HFFc6 (cell line): Measurements from ENCODE around the gene MAPK9. TPM values are rescaled to one million over a fixed set of nuclear protein-coding genes. Genes with fewer than 3 reads are reported as not detected.

Experiments used
- DNase-seq: peaks from one replicate; pipeline ENCODE4 v3.0.0-alpha.2; 2018
- H3K27ac Mint-ChIP-seq: 2 replicates; pipeline ENCODE4 v1.8.0; 2020; ENCODE audit warnings: mild to moderate bottlenecking, mixed read lengths
- H3K27me3 Mint-ChIP-seq: 2 replicates; pipeline ENCODE4 v1.8.0; 2021; ENCODE audit warnings: mild to moderate bottlenecking, moderate library complexity, mixed read lengths; ENCODE audit not compliant: insufficient read depth
- H3K36me3 Mint-ChIP-seq: 2 replicates; pipeline ENCODE4 v1.8.0; 2021; ENCODE audit warnings: low read depth, mixed read lengths
- H3K4me1 Mint-ChIP-seq: 2 replicates; pipeline ENCODE4 v1.8.0; 2020; ENCODE audit warnings: low read depth, mixed read lengths
- H3K4me3 Mint-ChIP-seq: 2 replicates; pipeline ENCODE4 v1.8.0; 2020; ENCODE audit warnings: mild to moderate bottlenecking, moderate library complexity, mixed read lengths
- H3K9me3 Mint-ChIP-seq: 2 replicates; pipeline ENCODE4 v1.8.0; 2020; ENCODE audit warnings: mild to moderate bottlenecking, mixed read lengths
- CTCF ChIP-seq: fragments of 200-600 bp; sonication (generic); IDR thresholded peaks from 2 replicates; pipeline ENCODE4 v1.5.0; 2021; ENCODE audit warnings: antibody characterized with exemption, mild to moderate bottlenecking
- total RNA-seq, 6 experiments: library from RNA; stranded (reverse); fragmentation: NEBNext Ultra II Directional; extraction: Animal tissue kit (Norgen Biotek cat#: 25700); gene quantifications; 2 replicates in 1 of 6; 3 replicates in 5 of 6; pipeline ENCODE4 v1.2.3, GENCODE V29; 2021

The MAPK9 gene
- total RNA-seq, 6 experiments from 2014 or later = 30.3 to 35.8 (median 33.6) TPM

- H3K27ac Mint-ChIP-seq = no peak overlapping the region
- H3K9me3 Mint-ChIP-seq = peaks cover 45% of the 10 kb centered on the region
- no peak overlapping the region for H3K4me3 Mint-ChIP-seq
- no peak for TF ChIP-seq CTCF
- H3K27me3 Mint-ChIP-seq = peaks cover 3% of the 10 kb centered on the region; the same call in 1 of the 2 replicates
- H3K4me1 Mint-ChIP-seq = no peaks in the 10 kb centered on the region
- DNase-seq = no peak
- peaks cover 2% of the 10 kb centered on the region; the same call in 1 of the 2 replicates for H3K36me3 Mint-ChIP-seq
Observed at GRCh38 chr5:180197016-180197702, 94.7 kb downstream of the MAPK9 start.

- peaks cover 49% of the 10 kb centered on the region for H3K9me3 Mint-ChIP-seq
- H3K4me1 Mint-ChIP-seq = no peaks in the 10 kb centered on the region
- TF ChIP-seq CTCF = no peak
- no peak overlapping the region for H3K4me3 Mint-ChIP-seq
- H3K27ac Mint-ChIP-seq = no peak overlapping the region
- H3K27me3 Mint-ChIP-seq = peaks cover under 1% of the 10 kb centered on the region; the same call in 1 of the 2 replicates
- DNase-seq = no peak
- peaks cover 5% of the 10 kb centered on the region; the same call in 1 of the 2 replicates for H3K36me3 Mint-ChIP-seq
Observed at GRCh38 chr5:180194410-180195345, 97.2 kb downstream of the MAPK9 start.

GRCh38 chr5:180193749-180194375, 98.0 kb downstream of the MAPK9 start:
- Mint-ChIP-seq H3K4me3 (no peak overlapping the region), H3K27me3 (no peaks in the 10 kb centered on the region; the same call in 1 of the 2 replicates), H3K36me3 (peaks cover 5% of the 10 kb centered on the region; the same call in 1 of the 2 replicates), H3K9me3 (peaks cover 50% of the 10 kb centered on the region), H3K27ac (no peak overlapping the region), H3K4me1 (no peaks in the 10 kb centered on the region)
- no peak for TF ChIP-seq CTCF
- DNase-seq = no peak

- no peaks in the 10 kb centered on the region for H3K4me1 Mint-ChIP-seq
- H3K9me3 Mint-ChIP-seq = peaks cover 60% of the 10 kb centered on the region
- no peak for DNase-seq
- H3K36me3 Mint-ChIP-seq = peaks cover 5% of the 10 kb centered on the region; the same call in 1 of the 2 replicates
- H3K4me3 Mint-ChIP-seq = no peak overlapping the region
- H3K27ac Mint-ChIP-seq = no peak overlapping the region
- H3K27me3 Mint-ChIP-seq = no peaks in the 10 kb centered on the region; the same call in 1 of the 2 replicates
- TF ChIP-seq CTCF = no peak
Observed at GRCh38 chr5:180191716-180192115, 100.2 kb downstream of the MAPK9 start.

- Mint-ChIP-seq H3K4me3 (no peak overlapping the region), H3K36me3 (peaks cover 5% of the 10 kb centered on the region; the same call in 1 of the 2 replicates), H3K4me1 (no peaks in the 10 kb centered on the region), H3K27me3 (no peaks in the 10 kb centered on the region), H3K9me3 (peaks cover 49% of the 10 kb centered on the region), H3K27ac (no peak overlapping the region)
- no peak for DNase-seq
- no peak for TF ChIP-seq CTCF
Observed at GRCh38 chr5:180187767-180188166, 104.1 kb downstream of the MAPK9 start.
